DMS114 treated with DMSO at 0.1 percent for 48 hours (cell line): ENCODE results near the gene EFCAB9.
"Not testable (repeated sequence)": the region's sequence is repeated elsewhere in the genome, so short reads cannot be mapped to it uniquely, and the experiment has no call there.

Experiments used
- DNase-seq: peaks from one replicate; lab custom pipeline; 2025; ENCODE audit not compliant: unreplicated experiment; lab: John Stamatoyannopoulos, UW

EFCAB9 gene

GRCh38 chr5:172188033-172188892 is 5.7 kb upstream of the EFCAB9 start, which contains the start of gene STK10:
Gene STK10 (minus strand): TSS chr5:172188224. CDS start chr5:172188042, 182 bp downstream.
- DNase-seq = peak; percentile 77

- peak; percentile 14 for DNase-seq
These were observed 4.9 kb upstream of the EFCAB9 start for GRCh38 chr5:172188893-172189692.

GRCh38 chr5:172189693-172190296 is 4.2 kb upstream of the EFCAB9 start:
- no peak for DNase-seq

GRCh38 chr5:172194985-172195774 is 1.2 kb downstream of the EFCAB9 start:
- DNase-seq = no peak

- not testable (repeated sequence) for DNase-seq
These were observed 3.8 kb downstream of the EFCAB9 start for GRCh38 chr5:172197775-172198174.

- no peak for DNase-seq
These were observed 5.5 kb downstream of the EFCAB9 start for GRCh38 chr5:172199446-172199845.

GRCh38 chr5:172200476-172200875 is 6.5 kb downstream of the EFCAB9 start:
- DNase-seq = no peak

GRCh38 chr5:172205984-172206383 is 12.0 kb downstream of the EFCAB9 start:
- DNase-seq = not testable (repeated sequence)

GRCh38 chr5:172207511-172207910 is 13.5 kb downstream of the EFCAB9 start:
- no peak for DNase-seq

GRCh38 chr5:172209714-172210113 is 15.7 kb downstream of the EFCAB9 start:
- no peak for DNase-seq

GRCh38 chr5:172211676-172212075 is 17.7 kb downstream of the EFCAB9 start:
- DNase-seq = no peak

- DNase-seq = no peak
These were observed 19.2 kb downstream of the EFCAB9 start for GRCh38 chr5:172213126-172213525.

GRCh38 chr5:172216345-172216744 is 22.4 kb downstream of the EFCAB9 start:
- no peak for DNase-seq

GRCh38 chr5:172219296-172219695 is 25.3 kb downstream of the EFCAB9 start:
- no peak for DNase-seq

- no peak for DNase-seq
These were observed 30.2 kb downstream of the EFCAB9 start for GRCh38 chr5:172223901-172224873.

- DNase-seq = no peak
These were observed 31.0 kb downstream of the EFCAB9 start for GRCh38 chr5:172224996-172225395.

GRCh38 chr5:172229904-172230303 is 35.9 kb downstream of the EFCAB9 start:
- no peak for DNase-seq

- DNase-seq = no peak
These were observed 40.1 kb downstream of the EFCAB9 start for GRCh38 chr5:172234031-172234430.

GRCh38 chr5:172235132-172235780 is 41.3 kb downstream of the EFCAB9 start:
- DNase-seq = no peak
